Adipose tissue (tissue), 3 donors: ENCODE measurements around the gene KANTR. TPM values are rescaled to one million over a fixed set of nuclear protein-coding genes. Genes with fewer than 3 reads are reported as not detected.

Source experiments
- H3K27ac ChIP-seq: one replicate; pipeline ENCODE4 v1.5.1; 2013; ENCODE audit warnings: low read depth, low read length
- WGBS, 3 donors: extraction: QIAGEN DNeasy Blood & Tissue Kit; methylation state at CpG; one replicate each; pipeline ENCODE4 v1.1.7; 2013; 5-methylcytosine and 5-hydroxymethylcytosine counted together
- polyA plus RNA-seq, 3 donors: library from polyadenylated mRNA; stranded (reverse); fragments of 200-250 nt; gene quantifications; one replicate each; pipeline ENCODE4 v1.2.3, GENCODE V29; 2013
- donor health status: healthy with polysubstance abuse.
- donor health status: Bipolar disorder and iron deficiency.
- donor health status: healthy.

KANTR gene
- polyA plus RNA-seq, 3 donors, result 1.7 to 4.7 (median 2.7) TPM

DNA sequence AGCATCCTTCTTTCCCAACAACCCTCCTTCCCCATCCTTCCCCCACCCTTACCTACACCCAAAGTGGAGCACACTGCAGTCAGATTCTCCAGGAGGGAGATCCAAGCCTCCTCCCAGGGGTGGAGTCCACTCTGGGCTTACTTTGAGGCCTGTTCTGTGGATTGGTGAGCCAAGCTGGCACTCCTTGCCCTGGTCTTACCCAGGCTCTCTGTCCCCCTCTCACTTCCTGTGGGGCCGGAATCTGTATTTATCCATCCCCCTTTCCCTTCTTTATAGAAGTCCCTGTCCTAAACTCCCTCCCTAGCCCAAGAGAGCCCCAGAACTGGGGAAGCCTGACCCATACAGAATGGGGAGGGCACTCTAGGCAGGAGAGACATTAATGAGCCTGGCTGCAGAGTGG is 15.0 kb upstream of the KANTR start:
- WGBS, 3 donors, result 79 to 89% (median 86%) methylated on average over 1 of the region's 1 CpG
- H3K27ac ChIP-seq, result no peak overlapping the region

DNA sequence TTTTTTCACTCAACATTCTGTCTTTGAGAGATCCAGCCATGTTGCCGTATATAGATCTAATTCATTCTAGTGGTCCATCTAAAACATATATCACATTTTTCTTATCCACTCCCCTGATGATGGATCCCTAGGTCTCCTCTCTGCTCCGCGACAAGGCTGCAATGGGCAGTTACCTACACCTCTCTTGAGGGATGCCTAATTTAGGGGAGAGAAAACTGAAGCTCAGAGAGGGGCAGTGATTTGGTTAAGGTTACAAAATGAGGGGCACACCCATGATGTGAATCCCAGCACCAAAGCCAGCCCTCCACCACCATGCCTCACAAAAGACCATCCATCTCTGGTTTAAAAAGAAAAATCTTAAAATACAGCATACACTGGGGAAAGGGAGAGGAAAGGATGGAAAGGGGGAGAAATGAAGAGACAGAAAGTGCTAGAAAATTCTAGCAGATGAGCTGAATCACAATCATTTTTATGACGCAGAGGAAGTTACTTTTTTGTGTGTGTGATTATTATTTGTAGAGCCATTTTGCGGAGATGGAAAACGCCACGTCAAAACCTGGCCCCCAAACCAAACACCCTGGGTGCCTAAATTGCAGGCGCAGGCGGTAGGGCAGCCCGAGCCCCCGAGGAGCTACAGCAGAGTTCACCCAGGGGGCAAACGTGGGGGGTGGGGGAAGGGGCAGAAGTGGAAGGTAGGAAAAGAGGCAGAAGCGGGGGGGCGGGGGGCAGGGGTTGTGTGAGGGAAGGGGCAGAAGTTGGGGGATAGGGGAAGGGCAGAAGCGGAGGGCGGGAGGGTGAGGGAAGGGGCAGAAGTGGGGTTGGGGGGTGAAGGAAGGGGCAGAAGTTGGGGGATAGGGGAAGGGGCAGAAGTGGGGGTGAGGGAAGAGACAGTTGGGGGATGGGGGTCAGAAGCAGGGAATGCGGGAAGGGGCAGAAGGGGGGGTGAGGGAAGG is 13.0 kb upstream of the KANTR start:
- WGBS, 3 donors, result 20 to 42% (median 31%) methylated on average over 11 to 17 of the region's 17 CpGs
- no peak overlapping the region for H3K27ac ChIP-seq

DNA sequence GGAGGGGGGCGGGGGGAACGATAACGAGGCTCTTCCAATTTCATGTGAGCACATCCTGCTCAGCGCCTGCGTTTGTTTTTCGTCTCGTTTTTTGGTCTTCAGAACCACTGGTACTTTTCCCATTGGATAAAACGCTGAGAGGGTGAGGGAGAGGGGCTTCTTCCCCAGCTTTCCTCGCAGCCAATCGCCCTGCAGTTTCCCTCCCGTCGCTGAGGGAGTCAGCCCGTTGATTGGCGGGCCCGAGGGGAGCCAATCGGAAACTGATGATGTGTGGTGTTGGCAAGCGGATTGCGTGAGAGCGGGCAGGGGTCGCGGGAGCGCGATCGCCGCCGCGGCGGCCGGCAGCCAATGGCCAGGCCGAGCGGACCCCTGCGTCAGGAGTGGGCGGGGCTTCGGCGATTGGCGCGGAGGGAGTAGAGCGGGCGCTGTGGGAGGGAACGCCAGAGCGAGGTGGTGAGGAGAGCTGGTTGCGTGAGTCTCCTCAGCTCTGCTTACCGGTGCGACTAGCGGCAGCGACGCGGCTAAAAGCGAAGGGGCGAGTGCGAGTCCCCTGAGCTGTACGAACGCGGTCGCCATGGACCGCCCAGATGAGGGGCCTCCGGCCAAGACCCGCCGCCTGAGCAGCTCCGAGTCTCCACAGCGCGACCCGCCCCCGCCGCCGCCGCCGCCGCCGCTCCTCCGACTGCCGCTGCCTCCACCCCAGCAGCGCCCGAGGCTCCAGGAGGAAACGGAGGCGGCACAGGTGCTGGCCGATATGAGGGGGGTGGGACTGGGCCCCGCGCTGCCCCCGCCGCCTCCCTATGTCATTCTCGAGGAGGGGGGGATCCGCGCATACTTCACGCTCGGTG is 11.8 kb upstream of the KANTR start, which contains the start of gene TSPYL2:
TSS of gene TSPYL2 (plus strand) at position 443 of the 848 bp plus-strand sequence. CDS start at position 575, 132 bp downstream.
- WGBS, 3 donors, result 0 to 31% (median 1%) methylated on average over 33 to 81 of the region's 86 CpGs
- no peak within 1 kb of the TSS for H3K27ac ChIP-seq

DNA sequence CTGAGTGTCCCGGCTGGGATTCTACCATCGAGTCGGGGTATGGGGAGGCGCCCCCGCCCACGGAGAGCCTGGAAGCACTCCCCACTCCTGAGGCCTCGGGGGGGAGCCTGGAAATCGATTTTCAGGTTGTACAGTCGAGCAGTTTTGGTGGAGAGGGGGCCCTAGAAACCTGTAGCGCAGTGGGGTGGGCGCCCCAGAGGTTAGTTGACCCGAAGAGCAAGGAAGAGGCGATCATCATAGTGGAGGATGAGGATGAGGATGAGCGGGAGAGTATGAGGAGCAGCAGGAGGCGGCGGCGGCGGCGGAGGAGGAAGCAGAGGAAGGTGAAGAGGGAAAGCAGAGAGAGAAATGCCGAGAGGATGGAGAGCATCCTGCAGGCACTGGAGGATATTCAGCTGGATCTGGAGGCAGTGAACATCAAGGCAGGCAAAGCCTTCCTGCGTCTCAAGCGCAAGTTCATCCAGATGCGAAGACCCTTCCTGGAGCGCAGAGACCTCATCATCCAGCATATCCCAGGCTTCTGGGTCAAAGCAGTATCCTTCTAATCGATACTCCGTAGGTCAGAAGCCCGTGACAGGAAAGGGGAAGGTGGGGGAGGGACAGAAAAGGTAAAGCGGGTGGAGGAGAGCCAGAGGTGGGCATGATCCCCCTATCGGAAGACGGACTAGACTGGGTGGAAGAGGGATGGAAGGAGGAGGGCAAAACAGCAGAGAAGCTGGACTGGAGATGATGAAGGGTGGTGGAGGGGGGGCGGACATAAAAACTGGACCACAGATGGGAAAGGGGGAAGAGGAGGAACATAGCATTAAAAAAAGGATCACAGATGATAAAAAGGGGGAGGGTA is 10.9 kb upstream of the KANTR start:
- 5 to 43% (median 7%) methylated on average over 29 to 31 of the region's 31 CpGs for WGBS, 3 donors
- H3K27ac ChIP-seq, result no peak overlapping the region

DNA sequence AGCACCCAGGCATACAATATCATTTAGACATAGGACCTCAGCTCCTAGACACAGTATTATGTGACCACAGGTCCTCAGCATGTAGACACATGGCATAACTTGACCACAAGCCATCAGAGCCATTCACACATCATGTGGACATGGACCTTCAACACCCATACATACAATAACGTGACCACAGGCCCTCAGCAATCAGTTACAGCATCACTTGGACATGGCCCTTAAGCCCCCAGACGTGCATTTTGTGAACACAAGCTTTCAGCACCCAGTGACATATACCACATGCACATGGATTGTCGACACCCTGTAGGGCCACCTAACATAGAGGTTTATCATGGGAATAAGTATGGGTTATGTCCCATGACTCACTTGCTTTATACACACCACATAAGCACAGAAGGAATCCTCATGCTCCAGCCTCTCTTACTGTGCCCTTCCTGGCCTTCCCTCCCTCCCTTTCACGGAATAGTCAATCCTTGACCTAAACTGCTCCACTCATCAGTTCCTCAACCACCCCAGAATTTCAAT is 9.8 kb upstream of the KANTR start:
- 68 to 84% (median 70%) methylated on average over 4 of the region's 4 CpGs for WGBS, 3 donors
- H3K27ac ChIP-seq, result no peak overlapping the region

DNA sequence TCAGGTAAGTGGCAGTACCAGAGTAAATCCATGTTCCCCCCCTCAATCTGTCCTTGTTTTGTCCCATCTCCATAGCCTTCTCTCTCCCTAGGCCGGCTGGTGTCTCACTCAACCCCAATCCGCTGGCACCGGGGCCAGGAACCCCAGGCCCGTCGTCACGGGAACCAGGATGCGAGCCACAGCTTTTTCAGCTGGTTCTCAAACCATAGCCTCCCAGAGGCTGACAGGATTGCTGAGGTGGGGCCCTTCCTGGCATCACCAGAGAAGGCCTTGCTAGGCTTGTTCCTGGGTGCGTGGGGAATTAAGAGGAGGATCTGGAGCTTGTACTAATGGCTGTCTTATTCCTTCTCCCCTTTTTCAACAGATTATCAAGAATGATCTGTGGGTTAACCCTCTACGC is 9.1 kb upstream of the KANTR start:
- 79 to 94% (median 85%) methylated on average over 9 of the region's 9 CpGs for WGBS, 3 donors
- no peak overlapping the region for H3K27ac ChIP-seq

DNA sequence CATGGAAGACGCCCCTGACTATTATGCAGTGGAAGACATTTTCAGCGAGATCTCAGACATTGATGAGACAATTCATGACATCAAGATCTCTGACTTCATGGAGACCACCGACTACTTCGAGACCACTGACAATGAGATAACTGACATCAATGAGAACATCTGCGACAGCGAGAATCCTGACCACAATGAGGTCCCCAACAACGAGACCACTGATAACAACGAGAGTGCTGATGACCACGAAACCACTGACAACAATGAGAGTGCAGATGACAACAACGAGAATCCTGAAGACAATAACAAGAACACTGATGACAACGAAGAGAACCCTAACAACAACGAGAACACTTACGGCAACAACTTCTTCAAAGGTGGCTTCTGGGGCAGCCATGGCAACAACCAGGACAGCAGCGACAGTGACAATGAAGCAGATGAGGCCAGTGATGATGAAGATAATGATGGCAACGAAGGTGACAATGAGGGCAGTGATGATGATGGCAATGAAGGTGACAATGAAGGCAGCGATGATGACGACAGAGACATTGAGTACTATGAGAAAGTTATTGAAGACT is 8.2 kb upstream of the KANTR start:
- 79 to 82% (median 80%) methylated on average over 17 of the region's 17 CpGs for WGBS, 3 donors
- no peak overlapping the region for H3K27ac ChIP-seq

DNA sequence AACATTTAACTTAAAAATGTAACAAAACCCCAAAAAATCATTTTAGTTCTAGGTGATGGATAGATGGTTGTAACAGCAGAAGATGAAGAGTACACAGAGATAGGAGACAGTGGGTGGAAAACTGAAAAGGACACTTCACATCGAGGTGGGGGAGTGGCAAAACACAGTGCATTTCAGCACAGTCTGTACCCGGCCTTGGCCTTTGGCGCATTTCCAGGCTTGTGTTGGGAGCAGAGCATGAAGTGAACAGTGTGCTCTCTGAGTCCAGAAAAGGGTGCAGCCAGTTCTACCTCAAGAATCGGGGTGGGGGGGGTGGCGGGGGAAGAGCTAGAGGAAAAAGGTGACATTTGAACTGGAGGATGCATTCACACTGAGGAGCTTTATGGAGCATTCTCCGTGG is 7.5 kb upstream of the KANTR start:
- 39 to 62% (median 47%) methylated on average over 6 of the region's 6 CpGs for WGBS, 3 donors
- H3K27ac ChIP-seq, result no peak overlapping the region

DNA sequence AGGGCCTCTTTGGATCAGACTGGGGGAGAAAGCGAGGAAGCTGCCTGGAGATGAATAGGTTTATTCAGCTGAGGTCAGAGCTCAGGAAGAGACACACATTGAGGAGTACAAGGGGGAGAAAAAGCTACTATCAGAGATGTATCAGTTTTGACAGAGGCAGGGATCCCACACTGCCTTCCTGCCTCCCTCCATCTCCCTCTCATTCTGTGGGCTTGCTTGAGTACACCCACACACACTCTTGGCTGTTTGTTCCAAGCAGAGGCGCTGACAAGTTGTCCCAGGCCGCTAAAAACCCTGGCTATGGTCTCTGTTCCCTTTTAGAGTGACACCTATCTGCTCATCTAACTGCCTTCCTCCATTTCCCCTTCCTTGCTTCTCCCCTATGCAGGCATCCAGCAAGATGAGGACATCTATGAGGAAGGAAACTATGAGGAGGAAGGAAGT is 6.5 kb upstream of the KANTR start:
- H3K27ac ChIP-seq, result no peak overlapping the region
- WGBS, 3 donors, result 58 to 82% (median 73%) methylated on average over 3 of the region's 3 CpGs

DNA sequence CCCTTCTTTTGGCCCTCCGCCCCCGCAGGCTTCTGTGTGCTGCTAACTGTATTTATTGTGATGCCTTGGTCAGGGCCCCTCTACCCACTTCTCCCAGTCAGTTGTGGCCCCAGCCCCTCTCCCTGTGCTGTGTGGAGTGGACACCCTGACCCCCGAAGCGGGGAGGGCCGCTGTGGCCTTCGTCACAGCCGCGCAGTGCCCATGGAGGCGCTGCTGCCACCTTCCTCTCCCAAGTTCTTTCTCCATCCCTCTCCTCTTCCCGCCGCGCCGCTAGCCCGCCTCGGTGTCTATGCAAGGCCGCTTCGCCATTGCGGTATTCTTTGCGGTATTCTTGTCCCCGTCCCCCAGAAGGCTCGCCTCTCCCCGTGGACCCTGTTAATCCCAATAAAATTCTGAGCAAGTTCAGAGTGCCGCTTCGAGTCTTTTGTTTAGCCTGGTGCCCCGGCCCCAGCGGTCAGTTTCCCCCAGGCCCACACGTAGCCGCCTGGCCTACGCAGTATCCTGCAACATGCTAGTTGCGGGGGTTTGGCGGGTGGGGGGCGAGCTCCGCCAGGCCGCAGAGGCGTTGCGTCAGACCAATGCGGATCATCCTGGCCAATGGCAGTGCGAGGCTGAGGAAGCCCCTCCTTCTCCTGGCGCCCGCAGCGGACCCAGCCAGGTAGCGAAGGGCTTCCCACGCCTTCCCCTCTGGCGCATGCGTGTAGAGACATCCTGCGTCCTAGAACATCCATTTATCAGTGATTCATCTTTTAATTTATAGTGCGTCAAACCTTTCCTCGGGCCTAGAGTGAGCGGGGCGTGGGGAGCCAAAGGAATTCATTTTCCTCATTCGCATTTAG is 5.6 kb upstream of the KANTR start:
- no peak overlapping the region for H3K27ac ChIP-seq
- 20 to 44% (median 31%) methylated on average over 36 to 51 of the region's 51 CpGs for WGBS, 3 donors

DNA sequence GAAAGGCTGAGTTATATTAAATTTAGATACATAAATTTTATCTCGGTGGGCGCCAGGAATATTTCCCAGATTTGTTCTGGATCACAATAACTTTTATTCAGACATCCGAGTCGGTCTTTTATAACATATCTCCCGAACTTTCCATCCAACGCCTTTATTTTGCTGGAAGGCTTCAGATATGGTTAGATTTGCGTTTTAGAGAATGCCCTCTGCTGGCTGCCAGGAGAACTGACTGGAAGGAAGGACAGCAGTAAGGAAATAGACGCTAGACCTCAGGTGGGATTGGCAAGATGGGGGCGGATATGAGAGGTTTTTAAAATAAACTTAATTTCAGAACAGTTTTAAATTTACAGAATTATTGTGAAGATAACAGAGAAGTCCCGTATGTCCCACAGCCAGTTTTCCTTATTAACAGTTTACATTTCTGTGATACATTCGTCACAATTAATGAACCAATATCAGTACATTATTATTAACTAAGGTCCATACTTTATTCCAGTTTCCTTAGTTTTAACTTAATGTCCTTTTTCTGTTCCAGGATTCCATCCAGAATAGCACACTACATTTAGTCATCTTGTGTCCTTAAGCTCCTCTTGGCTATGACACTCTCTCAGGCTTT is 4.6 kb upstream of the KANTR start:
- WGBS, 3 donors, result 9 to 18% (median 9%) methylated on average over 11 of the region's 11 CpGs
- no peak overlapping the region for H3K27ac ChIP-seq

DNA sequence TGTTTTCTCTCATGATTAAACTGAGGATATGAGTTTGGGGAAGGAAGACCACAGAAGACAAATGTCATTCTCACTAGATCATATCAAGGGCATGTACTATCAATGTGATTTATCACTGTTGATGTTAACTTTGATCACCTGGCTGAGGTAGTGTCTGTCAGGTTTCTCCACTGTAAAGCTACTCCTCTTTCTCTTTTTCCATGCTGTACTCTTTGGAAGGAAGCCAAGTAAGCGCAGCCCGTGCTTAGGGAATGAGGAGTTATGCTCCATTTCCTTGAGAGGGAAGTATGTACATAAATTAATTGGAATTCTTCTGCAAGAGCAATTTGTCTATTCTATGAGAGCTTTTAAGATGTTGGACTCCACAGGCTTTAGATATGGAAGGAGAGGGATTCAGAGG is 4.0 kb upstream of the KANTR start:
- WGBS, 3 donors, result 55 to 66% (median 57%) methylated on average over 2 of the region's 2 CpGs

DNA sequence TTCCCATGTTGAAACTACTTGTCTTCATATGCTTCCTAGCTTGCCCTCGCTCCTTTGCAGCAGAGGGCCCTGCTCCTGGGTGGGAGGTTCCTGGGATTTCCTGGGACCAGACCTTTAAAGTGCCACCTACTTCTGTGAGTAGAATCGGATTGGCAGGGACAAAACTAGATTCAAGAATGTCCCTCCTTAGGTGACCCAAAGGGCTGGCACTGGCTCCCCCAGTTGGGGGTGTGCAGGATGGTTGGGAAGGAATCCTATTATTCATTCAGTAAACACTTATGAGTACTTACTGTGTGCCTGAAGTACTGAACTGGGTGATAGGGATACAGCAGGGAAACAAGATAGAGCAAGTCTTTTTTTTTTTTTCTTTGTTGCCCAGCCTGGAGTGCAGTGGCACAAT is 2.6 kb upstream of the KANTR start:
- WGBS, 3 donors, result 85 to 92% (median 89%) methylated on average over 2 of the region's 2 CpGs
- no peak overlapping the region for H3K27ac ChIP-seq

More for the DNA sequence above, 4.0 kb upstream of the KANTR start:
- no peak overlapping the region for H3K27ac ChIP-seq

DNA sequence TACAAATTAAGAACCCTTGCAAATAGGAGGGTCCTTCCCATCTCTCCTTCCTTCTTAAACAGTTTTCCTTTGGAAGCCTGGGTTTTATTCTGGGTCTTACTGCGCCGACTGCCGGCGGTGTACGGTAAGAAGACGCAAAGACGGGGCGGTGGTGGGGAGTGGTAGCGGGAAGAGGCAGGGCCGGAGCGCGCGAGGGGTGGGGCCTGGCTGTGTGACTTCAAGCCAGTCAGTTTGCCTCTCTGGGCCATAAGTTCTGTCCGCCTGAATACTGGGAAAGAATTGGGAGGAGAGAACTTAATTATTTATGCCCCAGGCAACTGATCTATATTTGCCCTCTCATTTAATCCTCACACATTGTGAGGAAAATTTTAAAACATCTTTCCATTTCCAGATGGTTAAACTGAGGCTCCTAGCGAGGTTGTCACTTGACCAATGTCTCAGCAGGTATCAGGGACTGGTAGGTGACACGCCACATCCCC is 726 bp upstream of the KANTR start:
- H3K27ac ChIP-seq, result no peak overlapping the region
- 0 to 27% (median 3%) methylated on average over 8 to 16 of the region's 16 CpGs for WGBS, 3 donors

DNA sequence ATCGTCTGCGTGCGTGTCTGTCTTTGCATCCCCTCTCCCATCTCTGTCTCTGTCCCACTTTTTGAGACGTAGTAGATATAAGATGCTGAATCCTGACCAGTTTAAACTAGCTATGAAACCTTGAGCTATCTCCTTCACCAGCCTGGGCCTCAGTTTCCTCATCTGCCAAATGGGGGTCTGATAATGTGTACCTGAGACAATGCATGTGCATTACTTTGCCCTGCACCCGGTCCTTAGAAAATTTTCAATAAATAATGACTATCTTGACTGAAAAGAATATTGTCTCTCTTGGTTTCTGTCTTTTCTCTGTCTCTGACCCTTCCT is 602 bp downstream of the KANTR start:
- WGBS, 3 donors, result 0 to 44% (median 0%) methylated on average over 4 to 5 of the region's 5 CpGs
- H3K27ac ChIP-seq, result no peak overlapping the region

DNA sequence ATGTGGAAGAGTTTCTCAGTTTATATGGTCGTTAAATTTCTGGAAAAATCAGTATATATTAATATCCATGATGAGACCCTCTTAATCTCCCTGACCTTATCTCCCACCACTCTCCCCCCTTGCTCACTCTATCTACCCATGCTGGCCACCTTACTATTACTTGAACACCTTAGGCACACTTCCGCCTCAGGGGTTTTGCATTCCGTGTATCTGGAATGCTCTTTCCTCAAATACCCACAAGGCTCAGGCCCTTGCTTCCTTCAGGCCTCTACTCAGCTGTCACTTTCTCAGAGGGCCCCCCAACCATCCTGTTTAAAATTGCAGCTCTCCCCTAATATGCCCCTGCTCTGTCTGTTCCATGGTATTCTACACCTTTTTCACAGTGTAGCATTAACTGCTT is 1.9 kb downstream of the KANTR start:
- WGBS, 3 donors, result 73 to 89% (median 76%) methylated on average over 3 of the region's 3 CpGs
- H3K27ac ChIP-seq, result no peak overlapping the region
